Transverse colon (tissue), 4 donors: ENCODE measurements around the gene NAA16.
"Not testable (repeated sequence)": the region's sequence is repeated elsewhere in the genome, so short reads cannot be mapped to it uniquely, and the experiment has no call there.

ENCODE experiments used
- CTCF ChIP-seq, 5 experiments: fragments of 200-600 bp in 3 of 5; fragments of 450-650 bp in 2 of 5; sonication (generic) in 3 of 5; IDR thresholded peaks; 1 replicate in 2 of 5; 2 replicates in 3 of 5; pipeline ENCODE4 v1.5.1; 2016 to 2017; ENCODE audit warnings: antibody characterized with exemption in 5 of 5, inconsistent platforms in 3 of 5, mild to moderate bottlenecking in 2 of 5, moderate library complexity in 1 of 5
- POLR2A ChIP-seq: fragments of 450-650 bp; IDR thresholded peaks from one replicate; pipeline ENCODE4 v1.6.1; 2016; ENCODE audit warnings: antibody characterized with exemption, mild to moderate bottlenecking, moderate library complexity
- POLR2AphosphoS5 ChIP-seq, 3 donors: sonication (generic); formaldehyde crosslinking; IDR thresholded peaks; one replicate each; pipeline ENCODE4 v1.6.1; 2016; ENCODE audit warnings: antibody characterized with exemption in 3 of 3

GRCh38 chr13:41424675-41425074 lies 113.6 kb downstream of the NAA16 start:
- not testable (repeated sequence) for TF ChIP-seq POLR2A; CTCF (IDR thresholded peaks at IDR 0.05); POLR2AphosphoS5 (IDR thresholded peaks at IDR 0.05)
